H1 (cell line): ENCODE measurements around the gene KIF26B. TPM values are rescaled to one million over a fixed set of nuclear protein-coding genes. Genes with fewer than 3 reads are reported as not detected.

ENCODE experiments used
- CTCF ChIA-PET: fragments of 300-600 bp; sonication (Branson Sonifier 250); formaldehyde crosslinking; loops from one replicate; lab custom pipeline; 2021; ENCODE audit not compliant: partially characterized antibody; lab: Charles Lee
- POLR2A ChIA-PET: fragments of 300-600 bp; sonication (Branson Sonifier 250); formaldehyde crosslinking; loops from one replicate; lab custom pipeline; 2021; ENCODE audit warnings: inconsistent platforms; ENCODE audit not compliant: partially characterized antibody; lab: Charles Lee
- DNase-seq, 2 experiments: peaks; one replicate each; pipeline versions ENCODE4 v3.0.0 to v3.0.0-alpha.2; 2010 to 2022; ENCODE audit warnings: low spot score in 2 of 2, low read depth in 1 of 2, mixed read lengths in 1 of 2
- FAIRE-seq: peaks from 2 replicates; lab custom pipeline; 2011; peaks lifted over from hg19 to GRCh38; lab: Jason Lieb, UNC
- H2AFZ ChIP-seq: 2 replicates; pipeline ENCODE4 v1.8.1; 2012; ENCODE audit warnings: low read length, inconsistent platforms
- H2AK5ac ChIP-seq: 2 replicates; pipeline ENCODE4 v1.6.1; 2013; ENCODE audit warnings: low read depth, low read length
- H2BK120ac ChIP-seq: replicated peaks from 2 replicates; pipeline ENCODE3; 2013; ENCODE audit warnings: low read depth, low read length, inconsistent platforms
- H2BK12ac ChIP-seq: 2 replicates; pipeline ENCODE4 v1.6.1; 2013; ENCODE audit warnings: low read depth, low read length
- H2BK15ac ChIP-seq: 2 replicates; pipeline ENCODE4 v1.6.1; 2013; ENCODE audit warnings: low read length
- H2BK20ac ChIP-seq: 2 replicates; pipeline ENCODE4 v1.6.1; 2013; ENCODE audit warnings: low read length
- H2BK5ac ChIP-seq: 2 replicates; pipeline ENCODE4 v1.6.1; 2013; ENCODE audit warnings: low read depth, low read length
- H3K14ac ChIP-seq: 2 replicates; pipeline ENCODE4 v1.6.1; 2013; ENCODE audit warnings: inconsistent platforms; ENCODE audit not compliant: insufficient read length
- H3K18ac ChIP-seq: 2 replicates; pipeline ENCODE4 v1.6.1; 2013; ENCODE audit warnings: low read length; ENCODE audit errors: extremely low read depth
- H3K23ac ChIP-seq: 2 replicates; pipeline ENCODE4 v1.6.1; 2013; ENCODE audit warnings: inconsistent platforms; ENCODE audit not compliant: insufficient read length
- H3K23me2 ChIP-seq: 2 replicates; pipeline ENCODE4 v1.6.1; 2013; ENCODE audit warnings: low read depth, low read length
- H3K27ac ChIP-seq: 2 replicates; pipeline ENCODE4 v1.6.1; 2011; ENCODE audit warnings: low read depth, low read length, inconsistent platforms
- H3K27me3 ChIP-seq, 4 experiments: replicated peaks in 1 of 4; 1 replicate in 1 of 4; 2 replicates in 3 of 4; pipeline versions ENCODE4 v1.6.1 to v1.8.1; 2011 to 2013; ENCODE audit warnings: low read length in 3 of 4, mild to moderate bottlenecking in 3 of 4, inconsistent platforms in 2 of 4, mixed read lengths in 2 of 4, moderate library complexity in 1 of 4; ENCODE audit not compliant: control insufficient read depth in 3 of 4, insufficient read depth in 3 of 4; ENCODE audit errors: extremely low read depth in 1 of 4
- H3K36me3 ChIP-seq, 4 experiments: 2 replicates each; pipeline versions ENCODE4 v1.6.1 to v1.8.1; 2011 to 2013; ENCODE audit warnings: mild to moderate bottlenecking in 4 of 4, low read length in 3 of 4, moderate library complexity in 2 of 4, control low read depth in 1 of 4, inconsistent platforms in 1 of 4; ENCODE audit not compliant: insufficient read depth in 4 of 4, control insufficient read depth in 2 of 4
- H3K4ac ChIP-seq: replicated peaks from 2 replicates; pipeline ENCODE3; 2013; ENCODE audit warnings: low read length, low read depth, mixed read lengths, inconsistent platforms; ENCODE audit not compliant: insufficient read length
- H3K4me1 ChIP-seq, 4 experiments: replicated peaks in 1 of 4; 1 replicate in 1 of 4; 2 replicates in 3 of 4; pipeline versions ENCODE4 v1.6.1 to v1.8.1; 2011 to 2013; ENCODE audit warnings: low read length in 3 of 4, inconsistent platforms in 2 of 4, mixed read lengths in 1 of 4; ENCODE audit not compliant: insufficient read depth in 4 of 4, control insufficient read depth in 3 of 4
- H3K4me2 ChIP-seq, 2 experiments: 2 replicates each; pipeline versions ENCODE4 v1.6.1 to v1.8.1; 2011 to 2013; ENCODE audit warnings: low read depth in 2 of 2, low read length in 2 of 2, control low read depth in 1 of 2, inconsistent platforms in 1 of 2, mild to moderate bottlenecking in 1 of 2; ENCODE audit not compliant: insufficient read depth in 1 of 2
- H3K4me3 ChIP-seq, 4 experiments: fragments of 200-600, 300-600 bp in 1 of 4; sonication (generic), shearing (Covaris generic), sonication (Bioruptor Twin) in 1 of 4; 2 replicates each; pipeline versions ENCODE4 v1.5.1 to v1.8.1; 2011 to 2016; ENCODE audit warnings: low read length in 4 of 4, low read depth in 3 of 4, control low read depth in 2 of 4, inconsistent platforms in 2 of 4, mild to moderate bottlenecking in 2 of 4, mixed read lengths in 1 of 4, moderate library complexity in 1 of 4; ENCODE audit not compliant: insufficient read depth in 2 of 4; ENCODE audit errors: extremely low read depth in 1 of 4
- H3K56ac ChIP-seq: replicated peaks from 2 replicates; pipeline ENCODE3; 2013; ENCODE audit warnings: low read depth, mild to moderate bottlenecking, mixed read lengths, low read length, inconsistent platforms; ENCODE audit not compliant: insufficient read length
- H3K79me1 ChIP-seq: 2 replicates; pipeline ENCODE4 v1.6.1; 2013; ENCODE audit warnings: low read depth, low read length, control low read depth
- H3K79me2 ChIP-seq, 2 experiments: 2 replicates each; pipeline versions ENCODE4 v1.6.1 to v1.8.1; 2012 to 2013; ENCODE audit warnings: low read length in 2 of 2, mild to moderate bottlenecking in 2 of 2, inconsistent platforms in 1 of 2; ENCODE audit not compliant: insufficient read depth in 2 of 2, control insufficient read depth in 1 of 2
- H3K9ac ChIP-seq, 4 experiments: replicated peaks in 1 of 4; 1 replicate in 1 of 4; 2 replicates in 3 of 4; pipeline versions ENCODE4 v1.6.1 to v1.8.1; 2011 to 2013; ENCODE audit warnings: low read depth in 3 of 4, low read length in 3 of 4, control low read depth in 2 of 4, mild to moderate bottlenecking in 2 of 4, moderate library complexity in 2 of 4, inconsistent platforms in 1 of 4; ENCODE audit errors: extremely low read depth in 1 of 4
- H3K9me3 ChIP-seq, 2 experiments: 2 replicates each; pipeline versions ENCODE4 v1.6.1 to v1.8.1; 2012 to 2013; ENCODE audit warnings: mild to moderate bottlenecking in 2 of 2, moderate library complexity in 2 of 2, control low read depth in 1 of 2, inconsistent platforms in 1 of 2, low read depth in 1 of 2, low read length in 1 of 2, mixed read lengths in 1 of 2; ENCODE audit not compliant: insufficient read depth in 2 of 2
- H4K20me1 ChIP-seq, 2 experiments: replicated peaks in 1 of 2; 2 replicates each; pipeline versions ENCODE3 to v1.8.1; 2011 to 2013; ENCODE audit warnings: inconsistent platforms in 2 of 2, low read length in 2 of 2, mild to moderate bottlenecking in 1 of 2; ENCODE audit not compliant: insufficient read depth in 2 of 2, control insufficient read depth in 1 of 2
- H4K5ac ChIP-seq: 2 replicates; pipeline ENCODE4 v1.6.1; 2013; ENCODE audit warnings: low read length, low read depth, mixed read lengths, inconsistent platforms; ENCODE audit not compliant: insufficient read length
- H4K8ac ChIP-seq: 2 replicates; pipeline ENCODE4 v1.8.0; 2013; ENCODE audit warnings: mild to moderate bottlenecking, moderate library complexity, low read length, inconsistent platforms; ENCODE audit not compliant: insufficient read depth; ENCODE audit errors: extremely low read depth
- H4K91ac ChIP-seq: replicated peaks from 2 replicates; pipeline ENCODE3; 2013; ENCODE audit warnings: low read length, mixed read lengths, inconsistent platforms; ENCODE audit not compliant: insufficient read length
- JUN ChIP-seq: IDR thresholded peaks from 2 replicates; pipeline ENCODE4 v1.6.1; 2011; ENCODE audit warnings: low read depth, mild to moderate bottlenecking, improper control_type of control experiment, low read length
- WGBS, 2 experiments: shearing (Covaris generic) in 1 of 2; methylation state at CpG; one replicate each; pipeline versions ENCODE4 v1.1.6 to v1.1.7; 2013 to 2015; ENCODE audit warnings: low lambda C conversion rate in 2 of 2, mixed read lengths in 2 of 2, inconsistent platforms in 1 of 2, low coverage in 1 of 2, missing lambda C conversion rate in 1 of 2; ENCODE audit not compliant: insufficient replicate concordance in 2 of 2, insufficient coverage in 1 of 2, insufficient read length in 1 of 2; ENCODE audit errors: extremely low coverage in 1 of 2, missing lambda C conversion rate in 1 of 2; 5-methylcytosine and 5-hydroxymethylcytosine counted together
- polyA plus RNA-seq, 7 experiments: library from polyadenylated mRNA; depleted of rRNA in 3 of 7; stranded (reverse) in 5 of 7; unstranded in 2 of 7; fragments of >200 nt in 5 of 7; fragments of 200-250 nt in 2 of 7; gene quantifications; 1 replicate in 5 of 7; 2 replicates in 1 of 7; 4 replicates in 1 of 7; pipeline versions ENCODE4 v1.2.1 to v1.2.3, GENCODE V29; 2011 to 2013; ENCODE audit warnings: missing spikeins in 2 of 7, mixed read lengths in 2 of 7
- total RNA-seq: library from RNA; stranded (reverse); fragmentation: NEBNext Ultra II Directional; extraction: Animal tissue kit (Norgen Biotek cat#: 25700); gene quantifications from 2 replicates; pipeline ENCODE4 v1.2.1, GENCODE V29; 2021

KIF26B gene
- total and polyA plus RNA-seq, 2 of the 8 experiments (the other 6 are each of a cell fraction or from before 2014, with no cell fraction given) = 0.06 to 0.28 TPM

DNA sequence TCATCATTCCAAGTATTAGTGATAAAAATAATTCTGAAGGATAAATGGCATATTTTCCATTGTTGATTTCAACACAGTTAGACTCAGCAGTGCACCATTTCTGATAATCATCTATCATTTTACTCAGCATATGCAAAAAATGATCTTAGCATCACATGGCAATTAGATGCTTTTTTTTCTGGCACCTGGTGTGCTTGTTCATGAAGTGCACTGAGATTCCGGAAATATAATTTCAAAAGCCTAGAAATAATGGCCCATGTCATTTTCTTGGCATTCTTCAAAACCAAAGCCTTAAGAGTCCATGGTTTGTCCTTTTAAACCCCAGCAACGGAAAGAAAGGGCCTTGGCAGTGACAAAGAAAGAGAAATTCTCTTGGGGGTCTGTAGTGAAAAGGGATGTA, 278.8 kb downstream of the KIF26B start:
- no peaks in the 10 kb centered on the region for H3K9me3 ChIP-seq
- H4K8ac ChIP-seq = no peak overlapping the region
- H3K18ac ChIP-seq = no peak overlapping the region
- no peak overlapping the region for H3K23ac ChIP-seq
- no peak for TF ChIP-seq JUN
- H3K56ac ChIP-seq = no peak overlapping the region
- no peak overlapping the region for H4K91ac ChIP-seq
- no peaks in the 10 kb centered on the region for H3K36me3 ChIP-seq
- no peak for FAIRE-seq
- no peak overlapping the region for H2BK15ac ChIP-seq
- no peak overlapping the region for H4K5ac ChIP-seq
- no peaks in the 10 kb centered on the region for H3K4me1 ChIP-seq
- H3K9ac ChIP-seq = no peak overlapping the region
- H3K23me2 ChIP-seq = peaks cover 4% of the 10 kb centered on the region; the same call in 1 of the 2 replicates
- H3K27ac ChIP-seq = no peak overlapping the region
- no peak overlapping the region for H3K14ac ChIP-seq
- no peak overlapping the region for H3K4me2 ChIP-seq
- H2BK12ac ChIP-seq = no peak overlapping the region
- no peak overlapping the region for H2BK5ac ChIP-seq
- H3K79me1 ChIP-seq = no peaks in the 10 kb centered on the region
- no peak overlapping the region for H2AK5ac ChIP-seq
- no peak overlapping the region for H3K4ac ChIP-seq
- H2BK20ac ChIP-seq = no peak overlapping the region
- 45% methylated on average over 2 of the region's 2 CpGs; no CpG with 5 or more reads in 1 of the 2 experiments for WGBS, 2 experiments
- no peak overlapping the region for H2AFZ ChIP-seq
- DNase-seq = no peak
- no peak overlapping the region for H2BK120ac ChIP-seq
- H3K4me3 ChIP-seq = no peak overlapping the region
- ChIA-PET POLR2A (no interaction called here), CTCF (interaction anchor here (0.6 kb wide), 1 partner anchor 75 kb away, joined by 5 read pairs; no protein-coding TSS in a partner anchor)
- no peaks in the 10 kb centered on the region for H4K20me1 ChIP-seq
- no peaks in the 10 kb centered on the region for H3K27me3 ChIP-seq
- no peaks in the 10 kb centered on the region for H3K79me2 ChIP-seq
